Esophagus muscularis mucosa (tissue), 4 donors: ENCODE measurements around the gene PSMA4. TPM values are rescaled to one million over a fixed set of nuclear protein-coding genes. Genes with fewer than 3 reads are reported as not detected.
A peak's percentile ranks its signal among the peaks of the same experiment; 100 is the strongest.
"Not testable (repeated sequence)": the region's sequence is repeated elsewhere in the genome, so short reads cannot be mapped to it uniquely, and the experiment has no call there.

Source experiments
- DNase-seq: peaks from one replicate; pipeline ENCODE4 v3.0.0-alpha.2; 2017; ENCODE audit errors: extremely low spot score
- H3K27ac ChIP-seq, 4 donors: fragments of 200-600 bp; sonication (generic); replicated peaks in 1 of 4; 1 replicate in 3 of 4; 2 replicates in 1 of 4; pipeline ENCODE4 v1.5.1; 2016 to 2019; ENCODE audit warnings: mild to moderate bottlenecking in 1 of 4
- H3K27me3 ChIP-seq, 4 donors: fragments of 200-600 bp; sonication (generic); one replicate each; pipeline versions ENCODE4 v1.5.1 to v1.6.0; 2016 to 2019
- H3K36me3 ChIP-seq, 4 donors: fragments of 200-600 bp; sonication (generic); one replicate each; pipeline ENCODE4 v1.5.1; 2016 to 2019
- H3K4me1 ChIP-seq, 4 donors: fragments of 200-600 bp; sonication (generic); one replicate each; pipeline ENCODE4 v1.5.1; 2016 to 2019
- H3K4me3 ChIP-seq, 4 donors: fragments of 200-600 bp; sonication (generic); 1 replicate in 2 of 4; 2 replicates in 2 of 4; pipeline ENCODE4 v1.5.1; 2016 to 2019; ENCODE audit warnings: mild to moderate bottlenecking in 4 of 4, moderate library complexity in 1 of 4
- H3K9me3 ChIP-seq, 4 donors: fragments of 200-600 bp; sonication (generic); 1 replicate in 3 of 4; 2 replicates in 1 of 4; pipeline ENCODE4 v1.5.1; 2016 to 2019
- EP300 ChIP-seq: sonication (generic); formaldehyde crosslinking; IDR thresholded peaks from one replicate; pipeline ENCODE4 v1.6.1; 2017; ENCODE audit warnings: antibody characterized with exemption
- POLR2A ChIP-seq: fragments of 450-650 bp; IDR thresholded peaks from one replicate; pipeline ENCODE4 v1.6.1; 2017; ENCODE audit warnings: antibody characterized with exemption, moderate library complexity, mild to moderate bottlenecking, low read depth
- POLR2AphosphoS5 ChIP-seq, 2 donors: sonication (generic); formaldehyde crosslinking; IDR thresholded peaks; one replicate each; pipeline ENCODE4 v1.6.1; 2017; ENCODE audit warnings: antibody characterized with exemption in 2 of 2
- WGBS: methylation state at CpG from one replicate; pipeline ENCODE4 v1.1.5; 2018; 5-methylcytosine and 5-hydroxymethylcytosine counted together
- intact Hi-C: fragments of 100-400 bp; cut with DNase I; formaldehyde crosslinking; loops from one replicate; pipeline ENCODE4 v1.15.1; 2023
- total RNA-seq, 4 donors: library from RNA; depleted of rRNA; stranded (reverse); fragments of >200 nt; gene quantifications; one replicate each; pipeline versions ENCODE4 v1.1.0 to v1.2.1, GENCODE V29; 2016
- TF ChIP-seq, protein P1 (sequence below), 3 experiments: fragments of 200-600 bp in 2 of 3; fragments of 450-650 bp in 1 of 3; sonication (generic) in 2 of 3; IDR thresholded peaks; one replicate each; pipeline ENCODE4 v1.5.1; 2017 to 2019; ENCODE audit warnings: antibody characterized with exemption in 3 of 3, mild to moderate bottlenecking in 2 of 3, moderate library complexity in 1 of 3

The PSMA4 gene
- total RNA-seq, 4 donors from 2014 or later = 103 to 135 (median 117) TPM

DNA sequence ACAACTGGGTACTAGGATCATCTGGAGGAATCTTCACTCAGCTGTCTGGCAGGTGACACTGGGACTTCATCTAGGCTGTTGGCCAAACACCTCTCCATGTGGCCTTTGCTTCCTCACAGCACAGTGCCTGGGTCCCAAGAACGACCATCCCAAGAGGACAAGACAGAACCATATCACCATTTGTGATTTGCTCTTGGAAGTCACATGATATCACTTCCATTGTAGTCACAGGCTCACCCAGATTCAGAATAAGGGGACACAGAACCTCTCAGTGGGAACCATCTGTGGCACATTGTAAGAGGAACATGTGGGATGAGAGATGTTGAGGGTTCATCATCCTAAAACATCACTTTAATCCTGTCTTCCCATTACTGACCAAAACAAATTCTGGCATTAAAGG lies 1.9 kb upstream of the PSMA4 start:
- WGBS = 67% methylated on average over 1 of the region's 1 CpG
- H3K4me1 ChIP-seq = peaks cover 21 to 31% (median 28%) of the 10 kb centered on the region in 4 donors
- no peak overlapping the region for H3K4me3 ChIP-seq
- peaks cover 1 to 13% (median 12%) of the 10 kb centered on the region in 4 donors for H3K36me3 ChIP-seq
- H3K27ac ChIP-seq = no peak overlapping the region
- intact Hi-C loops = no loop called here
- H3K27me3 ChIP-seq = no peaks in the 10 kb centered on the region
- TF ChIP-seq, protein P1, sequence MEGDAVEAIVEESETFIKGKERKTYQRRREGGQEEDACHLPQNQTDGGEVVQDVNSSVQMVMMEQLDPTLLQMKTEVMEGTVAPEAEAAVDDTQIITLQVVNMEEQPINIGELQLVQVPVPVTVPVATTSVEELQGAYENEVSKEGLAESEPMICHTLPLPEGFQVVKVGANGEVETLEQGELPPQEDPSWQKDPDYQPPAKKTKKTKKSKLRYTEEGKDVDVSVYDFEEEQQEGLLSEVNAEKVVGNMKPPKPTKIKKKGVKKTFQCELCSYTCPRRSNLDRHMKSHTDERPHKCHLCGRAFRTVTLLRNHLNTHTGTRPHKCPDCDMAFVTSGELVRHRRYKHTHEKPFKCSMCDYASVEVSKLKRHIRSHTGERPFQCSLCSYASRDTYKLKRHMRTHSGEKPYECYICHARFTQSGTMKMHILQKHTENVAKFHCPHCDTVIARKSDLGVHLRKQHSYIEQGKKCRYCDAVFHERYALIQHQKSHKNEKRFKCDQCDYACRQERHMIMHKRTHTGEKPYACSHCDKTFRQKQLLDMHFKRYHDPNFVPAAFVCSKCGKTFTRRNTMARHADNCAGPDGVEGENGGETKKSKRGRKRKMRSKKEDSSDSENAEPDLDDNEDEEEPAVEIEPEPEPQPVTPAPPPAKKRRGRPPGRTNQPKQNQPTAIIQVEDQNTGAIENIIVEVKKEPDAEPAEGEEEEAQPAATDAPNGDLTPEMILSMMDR (IDR thresholded peaks at IDR 0.05) = no peak
- TF ChIP-seq POLR2A (no peak), EP300 (no peak), POLR2AphosphoS5 (IDR thresholded peaks at IDR 0.05) (no peak)
- no peaks in the 10 kb centered on the region for H3K9me3 ChIP-seq
- no peak for DNase-seq

DNA sequence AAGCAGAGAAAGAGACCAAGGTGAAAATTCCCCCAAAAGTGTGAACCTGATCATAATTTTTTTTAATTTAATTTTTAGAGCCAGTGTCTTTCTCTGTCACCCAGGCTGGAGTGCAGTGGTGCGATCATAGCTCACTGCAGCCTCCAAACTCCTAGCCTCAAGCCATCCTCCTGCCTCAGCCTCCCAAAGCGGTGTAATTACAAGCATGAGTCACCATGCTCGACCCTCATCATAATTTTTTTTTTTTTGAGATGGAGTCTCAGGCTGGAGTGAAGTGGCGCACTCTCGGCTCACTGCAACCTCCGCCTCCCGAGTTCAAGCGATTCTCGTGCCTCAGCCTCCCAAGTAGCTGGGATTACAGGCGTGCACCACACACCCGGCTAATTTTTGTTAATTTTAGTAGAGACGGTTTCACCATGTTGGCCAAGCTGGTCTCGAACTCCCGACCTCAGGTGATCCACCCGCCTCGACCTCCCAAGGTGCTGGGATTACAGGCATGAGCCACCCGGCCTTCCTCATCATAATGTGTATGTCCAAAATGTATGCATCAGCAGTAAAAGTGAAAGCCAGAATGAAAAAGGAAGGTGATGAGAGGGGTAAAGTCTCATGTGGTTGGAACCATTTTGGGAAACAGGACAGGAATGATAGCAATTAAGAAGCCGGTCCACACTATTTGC lies 642 bp upstream of the PSMA4 start:
- peak overlapping the region; percentile 95 to 97 (median 96) for H3K27ac ChIP-seq
- intact Hi-C loops, H3K9me3 ChIP-seq, DNase-seq, H3K27me3 ChIP-seq: not testable (repeated sequence)
- 78% methylated on average over 18 of the region's 18 CpGs for WGBS
- H3K4me3 ChIP-seq = peak overlapping the region; percentile 83 to 94 (median 84)
- peaks cover 2 to 25% (median 24%) of the 10 kb centered on the region in 4 donors for H3K36me3 ChIP-seq
- peaks cover 21 to 31% (median 28%) of the 10 kb centered on the region in 4 donors for H3K4me1 ChIP-seq

DNA sequence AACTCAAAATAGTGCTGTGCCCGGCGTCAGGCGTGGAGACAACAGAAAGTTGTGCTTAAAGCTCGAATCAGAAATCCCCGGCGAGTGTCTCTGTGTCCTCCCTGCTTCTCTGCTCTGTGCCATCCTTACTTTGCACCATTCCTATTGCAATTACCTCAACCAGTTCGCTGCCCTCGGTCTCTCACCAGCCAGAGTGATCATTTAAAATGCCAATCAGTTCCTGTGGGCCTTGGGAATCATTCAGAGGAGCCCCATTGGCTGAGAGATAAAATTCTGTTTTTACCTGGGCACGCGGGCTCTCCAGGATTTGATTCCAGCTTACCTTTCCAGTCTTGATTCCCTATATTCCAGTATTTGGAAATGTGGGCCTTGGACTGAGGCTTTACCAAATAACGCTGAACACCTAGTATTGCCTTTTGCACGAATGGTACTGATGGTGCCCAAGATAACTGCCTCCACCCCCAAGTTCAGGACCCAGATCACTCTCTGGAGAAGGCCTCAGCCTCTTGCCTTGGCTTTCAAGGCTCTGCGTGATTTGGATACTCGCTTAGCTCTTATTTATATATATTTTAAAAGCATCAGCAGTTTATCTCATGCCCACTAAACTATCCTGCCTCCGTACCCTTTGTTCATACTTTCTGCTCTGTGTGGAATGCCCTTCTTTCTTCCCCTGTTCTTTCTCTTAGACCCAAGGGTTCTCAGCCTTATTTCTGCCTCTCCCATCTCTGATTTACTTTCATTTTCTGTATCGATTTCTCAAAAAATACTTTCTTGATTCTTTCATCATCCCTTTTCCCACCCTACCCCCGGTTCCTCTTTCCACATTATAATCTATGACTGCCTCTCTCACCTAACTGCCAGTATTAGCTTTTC lies 863 bp downstream of the PSMA4 start:
- intact Hi-C loops = no loop called here
- Histone ChIP-seq H3K27ac (peak overlapping the region; percentile 95 to 97 (median 96)), H3K36me3 (peaks cover 17 to 40% (median 39%) of the 10 kb centered on the region in 4 donors), H3K4me3 (peak overlapping the region; percentile 83 to 94 (median 84)), H3K27me3 (no peaks in the 10 kb centered on the region), H3K9me3 (no peaks in the 10 kb centered on the region), H3K4me1 (peaks cover 21 to 31% (median 28%) of the 10 kb centered on the region in 4 donors)
- WGBS = 7% methylated on average over 17 of the region's 17 CpGs
- no peak for TF ChIP-seq POLR2AphosphoS5 (IDR thresholded peaks at IDR 0.05)
- TF ChIP-seq, protein P1 (IDR thresholded peaks at IDR 0.05) = no peak
- no peak for TF ChIP-seq EP300
- no peak for TF ChIP-seq POLR2A
- no peak for DNase-seq

DNA sequence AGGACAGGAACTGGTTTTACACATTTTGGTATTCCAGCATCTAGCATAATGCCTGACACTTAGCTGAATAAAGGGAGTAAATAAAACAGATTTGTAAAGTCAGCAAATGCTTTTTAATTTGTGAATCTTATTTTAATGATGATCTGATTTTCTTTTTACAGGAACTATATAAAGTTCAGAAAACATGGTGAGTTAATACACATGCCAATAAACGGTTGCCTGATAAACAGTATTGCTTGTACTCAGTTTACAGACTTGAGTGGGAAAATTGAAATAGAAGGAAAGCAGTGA lies 1.4 kb downstream of the PSMA4 start:
- H3K36me3 ChIP-seq = peaks cover 23 to 46% (median 45%) of the 10 kb centered on the region in 4 donors
- no peaks in the 10 kb centered on the region for H3K9me3 ChIP-seq
- peak overlapping the region; percentile 83 to 94 (median 84) for H3K4me3 ChIP-seq
- peak overlapping the region in 2 of 4 donors; percentile 97 for H3K27ac ChIP-seq
- intact Hi-C loops = no loop called here
- no peaks in the 10 kb centered on the region for H3K27me3 ChIP-seq
- no peak for DNase-seq
- no peak for TF ChIP-seq EP300
- no peak for TF ChIP-seq POLR2AphosphoS5 (IDR thresholded peaks at IDR 0.05)
- no peak for TF ChIP-seq POLR2A
- TF ChIP-seq, protein P1 (IDR thresholded peaks at IDR 0.05) = no peak
- WGBS = 40% methylated on average over 1 of the region's 1 CpG
- peaks cover 21 to 31% (median 28%) of the 10 kb centered on the region in 4 donors for H3K4me1 ChIP-seq

DNA sequence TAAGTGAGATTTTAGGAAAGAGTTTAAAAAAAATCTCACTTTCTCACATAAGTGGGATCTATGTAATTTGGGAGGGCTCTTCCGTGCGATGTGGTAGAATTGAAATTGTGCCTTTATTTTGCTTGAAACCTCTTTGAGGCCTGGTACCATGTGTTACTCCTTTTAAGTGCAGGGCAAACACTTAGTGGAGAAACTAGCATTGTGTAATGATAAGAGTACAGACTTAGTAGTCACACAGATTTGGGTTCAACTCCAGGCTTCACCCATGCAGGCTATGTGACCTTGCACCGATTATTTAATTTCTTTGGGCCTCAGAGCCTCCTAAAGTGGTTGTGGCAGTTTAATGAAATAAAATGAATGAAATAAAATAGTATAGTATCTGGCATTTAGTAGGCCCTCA lies 2.4 kb downstream of the PSMA4 start:
- DNase-seq = no peak
- no peak overlapping the region for H3K27ac ChIP-seq
- H3K27me3 ChIP-seq = no peaks in the 10 kb centered on the region
- WGBS = 91% methylated on average over 3 of the region's 3 CpGs
- intact Hi-C loops = no loop called here
- no peaks in the 10 kb centered on the region for H3K9me3 ChIP-seq
- peaks cover 33 to 56% (median 55%) of the 10 kb centered on the region in 4 donors for H3K36me3 ChIP-seq
- no peak for TF ChIP-seq POLR2A
- no peak for TF ChIP-seq POLR2AphosphoS5 (IDR thresholded peaks at IDR 0.05)
- TF ChIP-seq, protein P1 (IDR thresholded peaks at IDR 0.05) = no peak
- TF ChIP-seq EP300 = no peak
- no peak overlapping the region for H3K4me3 ChIP-seq
- peaks cover 21 to 31% (median 28%) of the 10 kb centered on the region in 4 donors for H3K4me1 ChIP-seq
